Epithelial cell of alveolus of lung (primary cell): ENCODE measurements around the gene FOXD3. TPM values are rescaled to one million over a fixed set of nuclear protein-coding genes. Genes with fewer than 3 reads are reported as not detected.

ENCODE experiments used
- total RNA-seq: library from RNA; depleted of rRNA; stranded (reverse); fragments of >200 nt; gene quantifications from 2 replicates; pipeline ENCODE4 v1.2.1, GENCODE V29; 2015

The FOXD3 gene
- total RNA-seq: not detected in 2 replicates

DNA sequence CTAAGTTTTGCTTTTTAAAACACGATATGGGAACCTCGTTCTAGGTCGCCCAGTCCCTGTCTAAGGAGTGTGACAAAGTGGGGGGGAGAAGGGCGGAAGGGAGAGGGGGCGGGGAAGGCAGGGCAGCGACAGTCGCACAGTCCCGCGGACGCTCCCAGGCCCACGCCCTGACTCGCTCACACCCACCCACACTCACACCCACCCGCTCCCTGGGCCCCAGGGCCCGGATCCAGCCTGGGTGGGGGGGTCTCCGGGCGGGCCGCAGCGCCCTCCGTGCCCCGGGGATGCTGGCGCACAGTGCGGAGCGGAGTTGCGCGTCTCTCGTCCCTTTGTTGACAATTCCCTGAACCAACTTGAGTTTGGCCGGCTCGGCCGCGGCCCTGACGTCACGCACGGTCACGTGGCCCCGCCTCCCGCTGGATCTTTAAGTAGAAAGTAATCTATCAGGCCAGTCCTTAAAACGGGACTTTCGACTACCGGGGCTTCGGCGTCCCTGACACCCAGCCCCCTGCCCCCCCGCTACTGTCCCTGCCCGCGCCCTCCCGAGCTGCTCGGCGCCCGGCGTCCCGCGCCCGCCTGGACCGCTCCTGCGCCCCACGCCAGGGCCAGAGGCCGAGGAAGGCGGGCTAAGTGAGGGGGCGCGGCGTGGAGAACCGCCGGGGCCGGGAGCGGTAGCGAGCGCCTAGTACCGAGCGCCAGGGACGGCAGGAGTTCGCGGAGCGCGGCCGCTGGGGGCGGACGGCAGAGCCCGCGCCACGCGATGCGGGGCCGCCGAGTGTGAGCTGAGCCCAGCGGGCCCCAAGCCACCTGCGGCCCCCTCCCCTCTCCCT lies at the start of gene FOXD3:
Gene FOXD3, plus strand, starts transcription at position 454 of the 830 bp plus-strand sequence. CDS start 492 bp downstream, outside the sequence.

DNA sequence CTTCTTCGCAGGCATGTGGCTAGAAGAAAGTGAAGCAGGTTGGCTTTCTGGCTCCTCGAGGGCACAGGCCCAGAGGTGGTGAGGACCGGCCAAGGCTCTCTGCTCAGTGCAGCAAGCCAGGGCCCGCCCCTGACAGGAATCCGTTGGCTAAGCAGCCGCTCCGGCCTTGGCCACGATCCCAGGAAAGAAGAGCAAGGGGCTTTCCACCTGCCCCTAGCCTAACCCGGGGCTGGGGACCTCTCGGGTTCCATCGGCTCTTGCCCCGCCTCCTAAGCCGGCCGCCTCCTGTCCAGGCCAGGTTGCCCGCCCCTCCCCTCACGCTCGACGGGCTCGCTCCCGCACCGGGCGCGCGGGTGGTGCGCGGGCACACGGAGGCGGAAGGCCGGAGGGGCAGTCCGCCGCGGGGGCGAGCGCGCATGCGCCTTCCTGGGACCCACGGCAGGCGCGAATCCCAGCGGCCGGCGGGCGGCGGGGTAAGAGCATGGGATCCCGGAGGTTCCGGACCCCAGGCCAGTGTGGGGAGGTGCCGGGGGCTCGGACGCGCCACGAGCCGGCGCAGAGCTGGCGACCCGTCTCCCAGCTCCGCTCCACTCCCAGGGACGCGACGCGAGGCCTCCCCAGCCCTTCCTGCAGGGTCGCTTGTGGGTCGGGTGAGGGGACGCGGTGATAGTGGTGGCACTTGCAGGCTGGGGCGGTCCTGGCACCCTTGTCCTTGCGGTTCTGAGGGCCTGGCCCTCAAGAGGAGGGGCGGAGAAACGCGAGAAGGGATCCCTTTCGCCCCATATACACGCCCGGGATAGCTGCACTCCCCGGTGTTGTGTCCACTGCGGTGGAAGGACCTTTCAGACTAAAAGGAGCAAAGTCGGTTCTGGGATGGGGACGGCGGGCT lies 45.1 kb downstream of the FOXD3 start, which contains the start of gene ALG6:
Gene ALG6, plus strand, starts transcription at position 413 of the 889 bp plus-strand sequence. CDS start 3,351 bp downstream, outside the sequence.

Other genes starting within 250 kb of the FOXD3 start
- 10.6 and 11.1 TPM in 2 replicates for gene ALG6, start 45.1 kb downstream of the FOXD3 start, total RNA-seq
- 11.9 and 28.8 TPM in 2 replicates for gene ITGB3BP, start 200.7 kb downstream of the FOXD3 start, total RNA-seq
- gene EFCAB7, start 201.0 kb downstream of the FOXD3 start, total RNA-seq: 3.0 and 5.5 TPM in 2 replicates